ENCODE measurements around the gene SLMAP.

The SLMAP gene

DNA sequence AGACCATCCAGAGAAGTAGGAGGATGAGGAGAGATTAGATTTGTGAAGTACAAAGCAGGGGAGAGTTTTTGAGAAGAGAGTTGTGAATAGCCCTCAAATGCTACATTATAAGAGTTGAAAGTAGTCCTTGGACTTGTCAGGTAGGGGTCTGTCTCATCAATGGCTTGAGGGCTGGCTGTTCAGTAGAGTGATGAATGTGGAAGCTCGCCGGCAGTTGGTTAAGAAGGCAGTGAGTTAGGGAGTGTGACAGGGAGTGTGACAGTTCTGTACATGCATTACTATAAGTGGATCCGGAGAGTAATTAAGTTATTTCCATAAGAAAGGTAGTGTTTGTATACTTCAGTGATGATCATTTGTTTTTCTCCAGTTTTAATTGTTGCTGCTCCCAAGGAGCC is 32.5 kb downstream of the SLMAP start:
- no peak for DNase-seq
- no peaks in the 10 kb centered on the region for H3K9me3 ChIP-seq (ENCODE audit: severe bottlenecking)
- no peak overlapping the region for H3K27ac ChIP-seq
- H3K27me3 ChIP-seq (ENCODE audit: insufficient read depth, low read depth, severe bottlenecking): no peaks in the 10 kb centered on the region
- H3K4me3 ChIP-seq (ENCODE audit: low read depth, low read length): no peak overlapping the region
- H3K36me3 ChIP-seq: no peaks in the 10 kb centered on the region
- TF ChIP-seq, protein P1, sequence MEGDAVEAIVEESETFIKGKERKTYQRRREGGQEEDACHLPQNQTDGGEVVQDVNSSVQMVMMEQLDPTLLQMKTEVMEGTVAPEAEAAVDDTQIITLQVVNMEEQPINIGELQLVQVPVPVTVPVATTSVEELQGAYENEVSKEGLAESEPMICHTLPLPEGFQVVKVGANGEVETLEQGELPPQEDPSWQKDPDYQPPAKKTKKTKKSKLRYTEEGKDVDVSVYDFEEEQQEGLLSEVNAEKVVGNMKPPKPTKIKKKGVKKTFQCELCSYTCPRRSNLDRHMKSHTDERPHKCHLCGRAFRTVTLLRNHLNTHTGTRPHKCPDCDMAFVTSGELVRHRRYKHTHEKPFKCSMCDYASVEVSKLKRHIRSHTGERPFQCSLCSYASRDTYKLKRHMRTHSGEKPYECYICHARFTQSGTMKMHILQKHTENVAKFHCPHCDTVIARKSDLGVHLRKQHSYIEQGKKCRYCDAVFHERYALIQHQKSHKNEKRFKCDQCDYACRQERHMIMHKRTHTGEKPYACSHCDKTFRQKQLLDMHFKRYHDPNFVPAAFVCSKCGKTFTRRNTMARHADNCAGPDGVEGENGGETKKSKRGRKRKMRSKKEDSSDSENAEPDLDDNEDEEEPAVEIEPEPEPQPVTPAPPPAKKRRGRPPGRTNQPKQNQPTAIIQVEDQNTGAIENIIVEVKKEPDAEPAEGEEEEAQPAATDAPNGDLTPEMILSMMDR (IDR thresholded peaks at IDR 0.05; ENCODE audit: low read depth, low read length): no peak

DNA sequence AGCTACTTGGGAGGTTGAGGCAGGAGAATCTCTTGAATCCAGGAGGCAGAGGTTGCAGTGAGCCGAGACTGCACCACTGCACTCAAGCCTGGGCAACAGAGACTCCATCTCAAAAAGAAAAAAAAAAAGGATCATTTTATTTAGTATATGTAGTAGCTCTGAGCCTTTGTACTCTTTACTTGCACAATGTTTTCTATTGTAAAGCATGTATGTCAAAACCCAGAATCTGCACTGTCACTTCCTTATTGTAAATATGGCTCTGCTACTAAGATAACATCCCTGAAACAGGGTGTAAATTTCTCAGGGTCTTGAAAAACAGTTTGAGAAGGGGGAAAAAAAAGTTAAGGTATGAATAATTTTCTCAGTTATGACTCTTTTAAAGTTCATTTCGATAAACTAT is 35.1 kb downstream of the SLMAP start:
- no peak overlapping the region for H3K27ac ChIP-seq
- no peak for DNase-seq

DNA sequence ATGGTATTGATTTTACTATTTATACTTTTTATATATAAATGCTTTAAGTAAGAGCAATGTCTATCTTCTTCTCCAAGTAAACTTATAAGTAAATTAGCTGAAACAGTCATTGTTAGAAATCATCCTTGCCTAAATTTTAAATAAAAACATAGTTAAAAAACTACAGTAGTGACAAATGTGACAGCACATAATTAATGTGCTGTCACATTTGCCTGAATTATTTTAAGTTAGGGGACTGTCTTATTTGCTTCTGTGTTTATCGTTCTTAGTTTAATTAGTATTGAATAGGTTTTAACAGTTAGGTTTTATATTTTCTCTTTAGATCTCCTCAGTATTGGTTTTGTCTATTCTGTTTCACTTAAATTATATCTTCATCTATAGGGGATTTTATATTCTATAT is 36.1 kb downstream of the SLMAP start:
- Histone ChIP-seq H3K27ac (no peak overlapping the region), H3K4me3 (ENCODE audit: low read depth, low read length) (no peak overlapping the region), H3K27me3 (ENCODE audit: insufficient read depth, low read depth, severe bottlenecking) (no peaks in the 10 kb centered on the region), H3K9me3 (ENCODE audit: severe bottlenecking) (no peaks in the 10 kb centered on the region), H3K36me3 (no peaks in the 10 kb centered on the region)
- TF ChIP-seq, protein P1 (IDR thresholded peaks at IDR 0.05; ENCODE audit: low read depth, low read length): no peak
- DNase-seq: no peak

More for the DNA sequence above, 35.1 kb downstream of the SLMAP start:
- no peaks in the 10 kb centered on the region for H3K36me3 ChIP-seq
- H3K9me3 ChIP-seq (ENCODE audit: severe bottlenecking): no peaks in the 10 kb centered on the region
- no peak overlapping the region for H3K4me3 ChIP-seq (ENCODE audit: low read depth, low read length)
- no peaks in the 10 kb centered on the region for H3K27me3 ChIP-seq (ENCODE audit: insufficient read depth, low read depth, severe bottlenecking)
- TF ChIP-seq, protein P1 (IDR thresholded peaks at IDR 0.05; ENCODE audit: low read depth, low read length): no peak

DNA sequence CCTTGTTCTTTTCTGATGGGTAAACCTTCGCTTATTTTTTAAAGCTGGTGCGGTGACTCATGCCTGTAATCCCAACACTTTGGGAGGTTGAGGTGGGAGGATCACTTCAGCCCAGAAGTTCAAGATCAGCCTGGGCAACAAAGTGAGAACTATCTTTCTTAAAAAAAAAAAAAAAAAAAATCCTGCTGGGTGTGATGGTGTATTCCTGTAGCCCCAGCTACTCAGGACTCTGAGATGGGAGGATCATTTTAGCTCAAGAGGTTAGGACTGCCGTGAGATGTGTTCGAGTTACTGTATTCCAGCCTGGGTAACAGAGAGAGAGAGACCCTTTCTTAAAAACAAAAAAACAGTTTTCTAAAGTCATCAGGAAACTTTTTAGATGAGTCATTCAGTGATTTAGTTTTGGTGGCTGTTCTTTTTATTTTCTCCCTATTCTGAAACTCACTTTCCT is 37.7 kb downstream of the SLMAP start:
- Histone ChIP-seq H3K9me3 (ENCODE audit: severe bottlenecking) (no peaks in the 10 kb centered on the region), H3K27me3 (ENCODE audit: insufficient read depth, low read depth, severe bottlenecking) (no peaks in the 10 kb centered on the region), H3K36me3 (no peaks in the 10 kb centered on the region), H3K4me3 (ENCODE audit: low read depth, low read length) (no peak overlapping the region), H3K27ac (no peak overlapping the region)
- TF ChIP-seq, protein P1 (IDR thresholded peaks at IDR 0.05; ENCODE audit: low read depth, low read length): no peak
- no peak for DNase-seq

DNA sequence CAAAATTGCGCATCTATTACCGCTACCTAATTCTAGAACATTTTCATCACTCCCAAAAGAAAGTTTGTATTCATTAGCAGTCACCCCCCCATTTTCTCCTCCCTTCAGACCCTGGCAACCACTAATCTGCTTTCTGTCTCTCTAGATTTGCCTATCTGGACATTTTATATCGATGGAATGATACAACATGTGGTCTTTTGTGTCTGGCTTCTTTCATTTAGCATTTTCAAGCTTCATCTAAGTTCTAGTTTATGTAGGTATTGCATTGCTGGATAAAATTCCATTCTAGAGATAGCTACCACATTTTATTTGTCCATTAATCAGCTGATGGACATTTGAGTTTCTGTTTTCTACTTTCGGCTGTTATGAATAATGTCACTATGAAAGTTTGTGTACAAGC is 38.4 kb downstream of the SLMAP start:
- no peak overlapping the region for H3K27ac ChIP-seq
- no peaks in the 10 kb centered on the region for H3K36me3 ChIP-seq

DNA sequence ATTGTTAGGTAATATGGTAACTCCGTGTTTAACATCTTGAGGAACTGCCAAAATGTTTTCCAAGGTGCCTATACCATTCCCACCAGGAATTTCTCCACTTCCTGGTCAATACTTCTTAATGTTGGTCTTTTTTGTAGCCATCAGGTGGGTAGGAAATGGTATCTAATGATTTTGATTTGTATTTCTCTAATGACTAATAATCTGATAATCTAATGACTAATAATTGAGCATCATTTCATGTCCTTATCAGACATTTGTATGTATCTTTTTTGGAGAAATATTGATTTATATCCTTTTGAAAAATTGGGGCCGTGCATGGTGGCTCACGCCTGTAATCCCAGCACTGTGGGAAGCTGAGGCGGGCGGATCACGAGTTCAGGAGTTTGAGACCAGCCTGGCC is 38.8 kb downstream of the SLMAP start:
- TF ChIP-seq, protein P1 (IDR thresholded peaks at IDR 0.05; ENCODE audit: low read depth, low read length): no peak
- DNase-seq: no peak
- Histone ChIP-seq H3K36me3 (no peaks in the 10 kb centered on the region), H3K9me3 (ENCODE audit: severe bottlenecking) (no peaks in the 10 kb centered on the region), H3K4me3 (ENCODE audit: low read depth, low read length) (no peak overlapping the region), H3K27me3 (ENCODE audit: insufficient read depth, low read depth, severe bottlenecking) (no peaks in the 10 kb centered on the region), H3K27ac (no peak overlapping the region)

More for the DNA sequence above, 38.4 kb downstream of the SLMAP start:
- H3K4me3 ChIP-seq (ENCODE audit: low read depth, low read length): no peak overlapping the region
- no peaks in the 10 kb centered on the region for H3K27me3 ChIP-seq (ENCODE audit: insufficient read depth, low read depth, severe bottlenecking)
- TF ChIP-seq, protein P1 (IDR thresholded peaks at IDR 0.05; ENCODE audit: low read depth, low read length): no peak
- no peak for DNase-seq
- no peaks in the 10 kb centered on the region for H3K9me3 ChIP-seq (ENCODE audit: severe bottlenecking)

Measured in WERI-Rb-1 (cell line).